Measurements from ENCODE around the gene LIMK2.
"Not testable (repeated sequence)": the region's sequence is repeated elsewhere in the genome, so short reads cannot be mapped to it uniquely, and the experiment has no call there.

Gene LIMK2

GRCh38 chr22:31244943-31245451 is 32.9 kb downstream of the LIMK2 start:
- no peak for DNase-seq

- not testable (repeated sequence) for DNase-seq
These were observed 33.9 kb downstream of the LIMK2 start for GRCh38 chr22:31245998-31246397.

GRCh38 chr22:31246687-31247086 is 34.6 kb downstream of the LIMK2 start:
- no peak for DNase-seq

- DNase-seq: no peak
These were observed 35.6 kb downstream of the LIMK2 start for GRCh38 chr22:31247726-31248125.

- no peak for DNase-seq
These were observed 36.1 kb downstream of the LIMK2 start for GRCh38 chr22:31248138-31248745.

- no peak for DNase-seq
These were observed 37.2 kb downstream of the LIMK2 start for GRCh38 chr22:31248965-31249958.

GRCh38 chr22:31250740-31251600 is 38.9 kb downstream of the LIMK2 start:
- no peak for DNase-seq

- no peak for DNase-seq
These were observed 41.9 kb downstream of the LIMK2 start for GRCh38 chr22:31253949-31254348.

GRCh38 chr22:31259798-31260473 is 47.8 kb downstream of the LIMK2 start:
- DNase-seq: no peak

- no peak for DNase-seq
These were observed 48.4 kb downstream of the LIMK2 start for GRCh38 chr22:31260474-31260856.

GRCh38 chr22:31262312-31263133 is 50.4 kb downstream of the LIMK2 start:
- DNase-seq: no peak

- no peak for DNase-seq
These were observed 52.0 kb downstream of the LIMK2 start for GRCh38 chr22:31263896-31264640.

- DNase-seq: no peak
These were observed 56.2 kb downstream of the LIMK2 start for GRCh38 chr22:31268281-31268680.

GRCh38 chr22:31269892-31270579 is 57.9 kb downstream of the LIMK2 start:
- no peak for DNase-seq

GRCh38 chr22:31271026-31271425 is 58.9 kb downstream of the LIMK2 start:
- DNase-seq: no peak

- no peak for DNase-seq
These were observed 59.4 kb downstream of the LIMK2 start for GRCh38 chr22:31271485-31271884.

- peak; percentile 30 to 38 for DNase-seq
These were observed 60.7 kb downstream of the LIMK2 start for GRCh38 chr22:31272522-31273446.

- no peak for DNase-seq
These were observed 61.9 kb downstream of the LIMK2 start for GRCh38 chr22:31274017-31274416.

- DNase-seq: no peak
These were observed 62.9 kb downstream of the LIMK2 start for GRCh38 chr22:31275018-31275417.
